ENCODE results near the gene REXO4. TPM values are rescaled to one million over a fixed set of nuclear protein-coding genes. Genes with fewer than 3 reads are reported as not detected.
A peak's percentile ranks its signal among the peaks of the same experiment; 100 is the strongest.

Gene REXO4
- total RNA-seq, 2 experiments from 2014 or later = 35.7 to 45.5 TPM

DNA sequence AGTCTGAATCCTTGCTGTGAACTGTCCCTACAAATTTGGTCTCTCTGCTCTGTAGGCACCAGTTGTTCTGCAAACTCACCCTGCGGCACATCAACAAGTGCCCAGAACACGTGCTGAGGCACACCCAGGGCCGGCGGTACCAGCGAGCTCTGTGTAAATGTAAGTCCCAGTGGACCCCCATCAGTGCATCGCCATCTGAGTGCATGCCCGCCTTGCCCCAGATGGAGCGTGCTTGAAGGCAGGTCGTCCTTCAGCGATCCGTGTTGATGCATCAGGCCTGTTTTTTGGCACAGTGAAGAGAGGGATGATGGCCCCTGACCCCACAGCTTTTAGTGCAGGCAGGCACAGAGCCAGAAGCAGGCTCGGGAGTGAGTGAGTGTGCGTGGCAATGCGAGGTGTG is 60.2 kb downstream of the REXO4 start:
- Histone ChIP-seq H3K9me3 (ENCODE audit: low read length) (no peaks in the 10 kb centered on the region), H4K20me1 (ENCODE audit: insufficient read depth, low read length) (no peaks in the 10 kb centered on the region), H3K27ac (ENCODE audit: low read depth, low read length, poor library complexity, severe bottlenecking) (no peak overlapping the region), H3K36me3 (ENCODE audit: insufficient read depth, low read length) (peaks cover 59% of the 10 kb centered on the region), H3K4me1 (ENCODE audit: insufficient read depth, low read length, poor library complexity, severe bottlenecking) (peaks cover 35% of the 10 kb centered on the region), H2AFZ (ENCODE audit: low read length) (no peak overlapping the region), H3K79me2 (ENCODE audit: insufficient read depth, low read depth, low read length) (peaks cover 8% of the 10 kb centered on the region; the same call in 1 of the 2 replicates), H3K4me3 (ENCODE audit: low read depth, low read length, poor library complexity, severe bottlenecking) (peak overlapping the region; percentile 78), H3K9me2 (ENCODE audit: insufficient read depth, low read length) (no peaks in the 10 kb centered on the region), H3K4me2 (ENCODE audit: low read length) (peak overlapping the region; percentile 91)
- DNase-seq (ENCODE audit: low spot score) = no peak
- intact Hi-C loops (cut with micrococcal nuclease; ENCODE audit: unreplicated experiment) = loop anchor here (5.0 kb wide), 1 partner anchor 105 kb away; no protein-coding TSS in a partner anchor
- ChIA-PET POLR2A (interaction anchor here (1.0 kb wide), 1 partner anchor 23 kb away, joined by 10 read pairs; no protein-coding TSS in a partner anchor), CTCF (ENCODE audit: unreplicated experiment) (interaction anchor here (1.1 kb wide), 1 partner anchor 17 kb away, joined by 3 read pairs; no protein-coding TSS in a partner anchor)
- TF ChIP-seq CTCF (conservative IDR thresholded peaks at IDR 0.05; ENCODE audit: low read length) = no peak
- no peak for TF ChIP-seq EZH2phosphoT487 (IDR thresholded peaks at IDR 0.05; ENCODE audit: borderline replicate concordance, low read depth, low read length)
- no TSS peak for BruUV-seq (replicated peaks)

- no peaks in the 10 kb centered on the region for H3K9me2 ChIP-seq (ENCODE audit: insufficient read depth, low read length)
- H3K27ac ChIP-seq (ENCODE audit: low read depth, low read length, poor library complexity, severe bottlenecking) = peak within 1 kb of the TSS; percentile 52
- H3K4me3 ChIP-seq (ENCODE audit: low read depth, low read length, poor library complexity, severe bottlenecking) = peak within 1 kb of the TSS; percentile 78
- POLR2A ChIA-PET = interaction anchor here (0.5 to 1.4 kb wide), 3 partner anchors 24 to 1325 kb away, joined by 5 to 10 read pairs (median 6); no protein-coding TSS in a partner anchor
- peak; percentile 92 for DNase-seq (ENCODE audit: low spot score)
- peaks cover 8% of the 10 kb centered on the region; the same call in 1 of the 2 replicates for H3K79me2 ChIP-seq (ENCODE audit: insufficient read depth, low read depth, low read length)
- no peaks in the 10 kb centered on the region for H3K9me3 ChIP-seq (ENCODE audit: low read length)
- intact Hi-C loops (cut with micrococcal nuclease; ENCODE audit: unreplicated experiment) = loop anchor here (1.0 to 5.0 kb wide), 2 partner anchors 20 to 106 kb away; partner anchors contain the start of genes STKLD1 and SURF4
- peak within 1 kb of the TSS; percentile 56; the same call in 1 of the 2 replicates for H2AFZ ChIP-seq (ENCODE audit: low read length)
- no TSS peak for BruUV-seq (replicated peaks)
- H4K20me1 ChIP-seq (ENCODE audit: insufficient read depth, low read length) = no peaks in the 10 kb centered on the region
- peaks cover 59% of the 10 kb centered on the region for H3K36me3 ChIP-seq (ENCODE audit: insufficient read depth, low read length)
- CTCF ChIA-PET (ENCODE audit: unreplicated experiment) = interaction anchor here (1.1 kb wide), 1 partner anchor 18 kb away, joined by 3 read pairs; no protein-coding TSS in a partner anchor
- H3K4me2 ChIP-seq (ENCODE audit: low read length) = peak within 1 kb of the TSS; percentile 91
- peak; percentile 41 for TF ChIP-seq CTCF (conservative IDR thresholded peaks at IDR 0.05; ENCODE audit: low read length)
- TF ChIP-seq EZH2phosphoT487 (IDR thresholded peaks at IDR 0.05; ENCODE audit: borderline replicate concordance, low read depth, low read length) = no peak
- H3K4me1 ChIP-seq (ENCODE audit: insufficient read depth, low read length, poor library complexity, severe bottlenecking) = peaks cover 35% of the 10 kb centered on the region
Observed at GRCh38 chr9:133356391-133357091, 61.3 kb downstream of the REXO4 start, which contains the start of the genes SURF1 and SURF2. Gene SURF1, minus strand, starts transcription at chr9:133356487. Its CDS starts 34 bp downstream, at chr9:133356453. Gene SURF2, plus strand, starts transcription at chr9:133356550. Its CDS starts 43 bp downstream, at chr9:133356593.

Other genes starting within 250 kb of the REXO4 start
- not detected in 2 replicates for gene OBP2B, start 208.8 kb downstream of the REXO4 start, total RNA-seq (2014; rRNA removed; shearing (Covaris generic))
- not detected in 2 replicates for gene OBP2B, start 208.8 kb downstream of the REXO4 start, total RNA-seq (2022)
- gene ABO, start 142.8 kb downstream of the REXO4 start, total RNA-seq (2014; rRNA removed; shearing (Covaris generic)) = not detected in 2 replicates
- gene ABO, start 142.8 kb downstream of the REXO4 start, total RNA-seq (2022) = not detected in 2 replicates
- 19.2 and 33.9 TPM in 2 replicates for gene SURF6, start 81.8 kb downstream of the REXO4 start, total RNA-seq (2014; rRNA removed; shearing (Covaris generic))
- gene SURF6, start 81.8 kb downstream of the REXO4 start, total RNA-seq (2022) = 21.0 and 27.8 TPM in 2 replicates
- gene MED22, start 69.9 kb downstream of the REXO4 start, total RNA-seq (2014; rRNA removed; shearing (Covaris generic)) = 39.6 and 62.1 TPM in 2 replicates
- gene MED22, start 69.9 kb downstream of the REXO4 start, total RNA-seq (2022) = 48.7 and 52.0 TPM in 2 replicates
- 2,961 and 2,981 TPM in 2 replicates for gene RPL7A, start 69.8 kb downstream of the REXO4 start, total RNA-seq (2014; rRNA removed; shearing (Covaris generic))
- gene RPL7A, start 69.8 kb downstream of the REXO4 start, total RNA-seq (2022) = 2,867 and 2,915 TPM in 2 replicates
- 22.9 and 34.6 TPM in 2 replicates for gene SURF1, start 61.5 kb downstream of the REXO4 start, total RNA-seq (2014; rRNA removed; shearing (Covaris generic))
- 34.2 and 38.9 TPM in 2 replicates for gene SURF1, start 61.5 kb downstream of the REXO4 start, total RNA-seq (2022)
- gene SURF2, start 61.5 kb downstream of the REXO4 start, total RNA-seq (2014; rRNA removed; shearing (Covaris generic)) = 19.0 and 32.5 TPM in 2 replicates
- gene SURF2, start 61.5 kb downstream of the REXO4 start, total RNA-seq (2022) = 13.2 and 19.7 TPM in 2 replicates
- 75.5 and 76.0 TPM in 2 replicates for gene SURF4, start 42.0 kb downstream of the REXO4 start, total RNA-seq (2014; rRNA removed; shearing (Covaris generic))
- gene SURF4, start 42.0 kb downstream of the REXO4 start, total RNA-seq (2022) = 87.5 and 92.3 TPM in 2 replicates
- gene STKLD1, start 41.6 kb downstream of the REXO4 start, total RNA-seq (2014; rRNA removed; shearing (Covaris generic)) = 0.05 and 1.7 TPM in 2 replicates
- gene STKLD1, start 41.6 kb downstream of the REXO4 start, total RNA-seq (2022) = 0.81 and 1.4 TPM in 2 replicates
- gene ADAMTS13, start 4.4 kb upstream of the REXO4 start, total RNA-seq (2014; rRNA removed; shearing (Covaris generic)) = 6.2 and 6.6 TPM in 2 replicates
- gene ADAMTS13, start 4.4 kb upstream of the REXO4 start, total RNA-seq (2022) = 18.1 and 18.5 TPM in 2 replicates
- gene CACFD1, start 42.0 kb upstream of the REXO4 start, total RNA-seq (2014; rRNA removed; shearing (Covaris generic)) = 14.9 and 17.2 TPM in 2 replicates
- 16.7 and 19.2 TPM in 2 replicates for gene CACFD1, start 42.0 kb upstream of the REXO4 start, total RNA-seq (2022)
- gene SLC2A6, start 61.1 kb upstream of the REXO4 start, total RNA-seq (2014; rRNA removed; shearing (Covaris generic)) = 45.2 and 52.9 TPM in 2 replicates
- gene SLC2A6, start 61.1 kb upstream of the REXO4 start, total RNA-seq (2022) = 42.1 and 51.0 TPM in 2 replicates
- gene MYMK, start 106.9 kb upstream of the REXO4 start, total RNA-seq (2014; rRNA removed; shearing (Covaris generic)) = not detected in 2 replicates
- gene MYMK, start 106.9 kb upstream of the REXO4 start, total RNA-seq (2022) = not detected in 2 replicates
- gene ADAMTSL2, start 116.7 kb upstream of the REXO4 start, total RNA-seq (2014; rRNA removed; shearing (Covaris generic)) = 0.88 and 1.0 TPM in 2 replicates
- not detected in 2 replicates for gene ADAMTSL2, start 116.7 kb upstream of the REXO4 start, total RNA-seq (2022)
- gene FAM163B, start 191.4 kb upstream of the REXO4 start, total RNA-seq (2014; rRNA removed; shearing (Covaris generic)) = 7.8 and 8.9 TPM in 2 replicates
- 2.6 and 3.6 TPM in 2 replicates for gene FAM163B, start 191.4 kb upstream of the REXO4 start, total RNA-seq (2022)
- not detected in 2 replicates for gene DBH, start 218.4 kb upstream of the REXO4 start, total RNA-seq (2014; rRNA removed; shearing (Covaris generic))
- not detected in 2 replicates for gene DBH, start 218.4 kb upstream of the REXO4 start, total RNA-seq (2022)